CD4-positive, alpha-beta T cell treated with Interleukin-2 at 100 ng/mL for 4 hours (primary cell): Measurements from ENCODE around the gene CHST8.

Experiments
- DNase-seq: peaks from one replicate; pipeline ENCODE4 v3.0.0-alpha.2; 2020; ENCODE audit warnings: low spot score

The CHST8 gene

GRCh38 chr19:33717878-33718277, 96.1 kb downstream of the CHST8 start:
- DNase-seq, result no peak

DNA sequence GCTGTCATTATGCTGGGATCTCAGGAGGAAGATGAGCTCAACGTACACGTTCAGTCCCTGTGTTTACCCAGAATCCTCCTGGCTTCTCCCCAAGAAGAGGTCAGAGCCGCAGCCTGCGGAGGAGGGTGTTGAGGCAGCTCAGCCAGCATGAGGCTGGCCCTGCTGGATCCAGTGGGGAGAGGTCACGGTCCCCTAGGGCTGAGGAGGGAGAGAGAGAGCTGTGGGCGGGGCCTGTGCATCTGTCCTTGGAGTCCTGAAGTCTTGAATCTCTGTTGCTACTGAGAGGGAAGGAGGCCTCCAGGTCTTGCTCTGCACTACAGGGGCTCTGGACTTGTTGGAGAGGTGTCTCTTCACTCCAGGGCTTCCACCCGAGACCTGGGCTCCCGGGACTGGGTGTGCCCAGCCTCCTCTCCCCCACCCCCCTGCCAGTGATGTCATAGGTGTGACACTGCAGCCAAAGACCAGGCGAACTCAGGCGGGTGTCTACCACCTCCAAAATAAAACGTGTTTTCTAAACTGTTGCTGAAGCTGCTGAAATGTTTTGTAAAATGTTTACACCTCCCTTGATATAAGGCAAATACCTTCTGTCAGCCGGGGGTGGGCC, 97.0 kb downstream of the CHST8 start:
- no peak for DNase-seq

GRCh38 chr19:33719366-33720154, 97.8 kb downstream of the CHST8 start:
- no peak for DNase-seq

GRCh38 chr19:33720155-33720493, 98.4 kb downstream of the CHST8 start:
- DNase-seq, result no peak

GRCh38 chr19:33720691-33721682, 99.2 kb downstream of the CHST8 start:
- no peak for DNase-seq

- no peak for DNase-seq
Observed at GRCh38 chr19:33721735-33722297, 100.1 kb downstream of the CHST8 start.

- DNase-seq, result no peak
Observed at GRCh38 chr19:33722456-33723239, 100.9 kb downstream of the CHST8 start.

DNA sequence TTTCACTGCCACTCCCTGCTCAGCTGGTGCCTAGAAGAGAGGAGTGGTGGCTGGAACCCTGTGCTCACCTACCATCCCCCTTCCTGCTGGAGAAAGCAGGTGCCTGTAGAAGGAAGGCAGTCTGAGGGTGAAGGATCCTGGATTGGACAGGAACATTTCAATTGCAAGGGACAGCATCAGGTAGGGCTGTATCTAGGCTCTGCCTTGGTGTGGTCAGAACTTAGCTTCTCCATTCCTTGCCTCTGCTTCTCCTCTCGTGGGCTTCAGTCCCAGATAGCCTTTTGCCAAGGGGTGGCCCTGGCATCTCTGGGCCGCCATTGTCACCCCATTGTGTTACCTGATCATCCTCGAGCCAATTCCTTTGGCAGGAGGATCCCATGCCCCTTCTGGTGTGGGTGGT, 101.8 kb downstream of the CHST8 start:
- DNase-seq, result no peak

DNA sequence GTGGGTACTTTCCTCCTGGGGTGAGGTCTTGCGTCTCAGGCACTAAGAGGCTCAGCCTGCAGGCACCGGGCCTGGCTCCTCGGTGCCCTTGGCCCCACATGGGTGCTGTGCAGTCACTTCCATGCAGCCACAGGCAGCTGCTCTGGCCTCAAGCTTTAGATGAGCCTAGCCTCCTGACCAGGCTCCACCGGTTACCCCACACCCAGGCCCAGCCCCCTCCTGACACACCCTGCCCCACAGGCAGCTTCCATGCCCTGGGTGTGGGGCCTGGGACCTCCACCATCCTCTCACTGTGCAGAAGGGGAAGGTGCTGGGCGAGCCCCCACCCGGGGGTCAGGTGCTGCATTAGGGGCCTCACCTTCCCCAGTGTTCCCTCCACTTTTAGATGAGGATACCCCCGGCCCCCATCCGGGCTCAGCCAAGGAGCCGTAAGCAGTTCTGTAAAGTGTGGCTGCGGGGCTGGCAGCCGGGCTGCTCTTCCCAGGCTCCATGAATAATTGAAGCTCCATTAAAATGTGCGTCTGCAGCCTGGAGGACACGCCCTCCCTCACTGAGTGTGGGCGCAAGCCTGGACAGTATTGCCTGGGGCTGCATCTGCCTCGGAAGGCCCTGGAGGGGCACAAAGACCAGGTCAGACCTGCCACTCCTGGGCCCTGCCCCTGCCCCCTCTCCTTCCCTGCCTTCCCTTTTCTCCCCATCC, 102.4 kb downstream of the CHST8 start:
- no peak for DNase-seq

- DNase-seq, result no peak
Observed at GRCh38 chr19:33724721-33725060, 102.9 kb downstream of the CHST8 start.

DNA sequence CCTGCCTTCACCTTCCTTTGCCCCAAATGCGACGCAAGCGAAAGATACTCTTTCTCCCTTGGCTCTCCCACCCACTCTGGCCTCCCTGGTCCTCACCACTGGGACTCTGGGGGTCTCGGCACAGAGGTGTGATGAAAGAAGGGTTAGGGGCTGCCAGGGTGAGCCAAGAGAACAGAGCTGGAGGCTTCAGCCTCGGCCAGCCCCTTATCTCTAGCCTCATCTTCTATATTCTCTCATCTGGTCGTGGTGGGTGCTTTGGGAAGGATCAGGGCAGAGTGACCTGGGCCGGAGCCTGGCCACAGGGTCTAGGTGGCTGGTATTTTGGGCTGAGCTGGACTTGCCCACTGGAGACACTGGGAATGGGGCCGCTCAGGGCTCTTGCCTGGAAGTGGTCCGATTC, 103.8 kb downstream of the CHST8 start:
- DNase-seq, result no peak

DNA sequence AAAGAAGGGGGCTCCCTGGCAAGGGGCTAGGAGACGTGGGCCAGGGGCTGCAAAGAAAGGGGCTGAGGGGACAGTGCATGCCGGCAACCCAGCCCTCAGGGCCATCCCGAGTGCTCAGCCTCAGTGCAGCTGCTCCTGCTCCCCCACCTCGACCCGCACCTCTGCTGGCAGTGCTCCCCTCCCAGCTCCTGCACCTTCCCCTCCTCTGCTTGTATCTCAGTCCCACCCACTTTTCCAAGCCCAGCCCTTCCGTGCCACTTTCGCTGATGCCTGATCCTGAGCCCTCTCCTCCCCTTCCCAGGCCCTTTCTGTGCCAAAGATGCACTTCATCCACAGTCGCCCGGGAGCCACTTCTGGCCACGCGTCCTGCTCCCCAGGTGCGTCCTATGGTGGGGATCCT, 105.0 kb downstream of the CHST8 start:
- no peak for DNase-seq

- no peak for DNase-seq
Observed at GRCh38 chr19:33727331-33727998, 105.7 kb downstream of the CHST8 start.

- DNase-seq, result no peak
Observed at GRCh38 chr19:33728141-33728540, 106.4 kb downstream of the CHST8 start.

- DNase-seq, result no peak
Observed at GRCh38 chr19:33730858-33731607, 109.3 kb downstream of the CHST8 start.

GRCh38 chr19:33731881-33732280, 110.1 kb downstream of the CHST8 start:
- no peak for DNase-seq

DNA sequence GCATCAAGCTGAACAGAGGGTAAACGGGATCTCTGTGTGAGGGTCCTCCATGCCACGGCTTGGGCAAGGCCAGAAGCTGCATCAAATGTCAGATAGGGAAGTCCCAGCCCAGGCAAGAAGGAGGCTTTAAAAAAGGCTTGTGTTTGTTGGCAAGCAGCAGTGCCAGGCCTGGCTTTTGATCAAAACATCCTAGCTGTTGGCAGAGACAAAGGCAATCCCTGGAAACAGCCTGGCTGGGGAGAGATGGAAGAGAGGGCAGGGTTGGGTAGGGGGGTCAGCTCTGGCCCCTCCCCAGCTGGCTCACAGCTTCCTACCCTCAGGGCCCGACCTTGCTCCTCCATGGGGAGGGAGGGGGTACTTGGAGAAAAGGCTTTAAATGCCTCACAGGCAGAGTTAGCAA, 113.2 kb downstream of the CHST8 start:
- no peak for DNase-seq

- no peak for DNase-seq
Observed at GRCh38 chr19:33736158-33736557, 114.4 kb downstream of the CHST8 start.

- DNase-seq, result no peak
Observed at GRCh38 chr19:33736787-33737186, 115.0 kb downstream of the CHST8 start.
